ENCODE data around the gene AFF4. TPM values are rescaled to one million over a fixed set of nuclear protein-coding genes. Genes with fewer than 3 reads are reported as not detected.

The AFF4 gene
- total and polyA plus RNA-seq, 9 of the 15 experiments (the other 6 are each of a cell fraction or from before 2014, with no cell fraction given), result 1.7 to 25.8 (median 17.9) TPM

GRCh38 chr5:132884548-132884947 is 78.9 kb downstream of the AFF4 start (continued):
- TF ChIP-seq RAD21 (CRISPR knock-in tag; conservative IDR thresholded peaks at IDR 0.05 in 1 of 2, IDR thresholded peaks at IDR 0.05 in 1 of 2), result no peak
- no peak for TF ChIP-seq KLF6 (CRISPR knock-in tag; IDR thresholded peaks at IDR 0.05; ENCODE audit: borderline replicate concordance)

- Histone ChIP-seq H3K9ac (ENCODE audit: insufficient read depth in 1 of 2, low read depth in 2 of 2, low read length in 2 of 2) (no peak overlapping the region), H3K36me3 (ENCODE audit: control insufficient read depth, insufficient read depth, low read length) (peaks cover 72% of the 10 kb centered on the region), H3K4me1 (replicated peaks in 1 of 2; ENCODE audit: control insufficient read depth in 2 of 2, insufficient read depth in 2 of 2, low read length in 2 of 2) (no peaks in the 10 kb centered on the region), H3K9me1 (ENCODE audit: control insufficient read depth, insufficient read depth, low read length) (no peaks in the 10 kb centered on the region), H4K20me1 (replicated peaks; ENCODE audit: control insufficient read depth, insufficient read depth, low read length) (no peaks in the 10 kb centered on the region), H2AFZ (ENCODE audit: low read depth, low read length) (no peak overlapping the region), H3K27me3 (ENCODE audit: control insufficient read depth in 2 of 2, insufficient read depth in 2 of 2, low read length in 2 of 2) (no peaks in the 10 kb centered on the region), H3K9me3 (replicated peaks; ENCODE audit: control insufficient read depth, insufficient read depth, low read depth, low read length) (no peaks in the 10 kb centered on the region), H3K4me3 (no peak overlapping the region), H3K4me2 (ENCODE audit: insufficient read depth, low read length) (no peak overlapping the region), H3K79me2 (ENCODE audit: control insufficient read depth, insufficient read depth, low read length) (no peaks in the 10 kb centered on the region), H3K27ac (ENCODE audit: extremely low read depth, low read depth, low read length) (no peak overlapping the region)
- ATAC-seq (peak; percentile 99), FAIRE-seq (peak; percentile 93), DNase-seq (ENCODE audit: extremely low read depth in 1 of 4, low spot score in 3 of 4) (peak; percentile 45 to 79 (median 56))
- POLR2A ChIA-PET, result interaction anchor here (0.6 to 1.3 kb wide), 5 partner anchors 9 to 80 kb away, joined by 3 to 4 read pairs (median 3); partner anchors contain the start of gene AFF4
- no TSS peak for BruUV-seq (replicated peaks)
- WGBS (ENCODE audit: insufficient coverage, low coverage, missing lambda C conversion rate), result 3% methylated on average over 2 of the region's 2 CpGs
- CTCF ChIA-PET (ENCODE audit: low intra/inter-chr PET ratio), result interaction anchor here (0.5 to 2.3 kb wide), 9 partner anchors 16 to 818 kb away, joined by 3 to 13 read pairs (median 3); partner anchors contain the start of gene SHROOM1
- intact Hi-C loops (cut with micrococcal nuclease) (loop anchor here (1.0 to 10.0 kb wide), 4 partner anchors 53 to 357 kb away; partner anchors contain the start of genes IL4 and SHROOM1), in situ Hi-C loops (cut with MboI) (no loop called here)
- TF ChIP-seq, protein P1, sequence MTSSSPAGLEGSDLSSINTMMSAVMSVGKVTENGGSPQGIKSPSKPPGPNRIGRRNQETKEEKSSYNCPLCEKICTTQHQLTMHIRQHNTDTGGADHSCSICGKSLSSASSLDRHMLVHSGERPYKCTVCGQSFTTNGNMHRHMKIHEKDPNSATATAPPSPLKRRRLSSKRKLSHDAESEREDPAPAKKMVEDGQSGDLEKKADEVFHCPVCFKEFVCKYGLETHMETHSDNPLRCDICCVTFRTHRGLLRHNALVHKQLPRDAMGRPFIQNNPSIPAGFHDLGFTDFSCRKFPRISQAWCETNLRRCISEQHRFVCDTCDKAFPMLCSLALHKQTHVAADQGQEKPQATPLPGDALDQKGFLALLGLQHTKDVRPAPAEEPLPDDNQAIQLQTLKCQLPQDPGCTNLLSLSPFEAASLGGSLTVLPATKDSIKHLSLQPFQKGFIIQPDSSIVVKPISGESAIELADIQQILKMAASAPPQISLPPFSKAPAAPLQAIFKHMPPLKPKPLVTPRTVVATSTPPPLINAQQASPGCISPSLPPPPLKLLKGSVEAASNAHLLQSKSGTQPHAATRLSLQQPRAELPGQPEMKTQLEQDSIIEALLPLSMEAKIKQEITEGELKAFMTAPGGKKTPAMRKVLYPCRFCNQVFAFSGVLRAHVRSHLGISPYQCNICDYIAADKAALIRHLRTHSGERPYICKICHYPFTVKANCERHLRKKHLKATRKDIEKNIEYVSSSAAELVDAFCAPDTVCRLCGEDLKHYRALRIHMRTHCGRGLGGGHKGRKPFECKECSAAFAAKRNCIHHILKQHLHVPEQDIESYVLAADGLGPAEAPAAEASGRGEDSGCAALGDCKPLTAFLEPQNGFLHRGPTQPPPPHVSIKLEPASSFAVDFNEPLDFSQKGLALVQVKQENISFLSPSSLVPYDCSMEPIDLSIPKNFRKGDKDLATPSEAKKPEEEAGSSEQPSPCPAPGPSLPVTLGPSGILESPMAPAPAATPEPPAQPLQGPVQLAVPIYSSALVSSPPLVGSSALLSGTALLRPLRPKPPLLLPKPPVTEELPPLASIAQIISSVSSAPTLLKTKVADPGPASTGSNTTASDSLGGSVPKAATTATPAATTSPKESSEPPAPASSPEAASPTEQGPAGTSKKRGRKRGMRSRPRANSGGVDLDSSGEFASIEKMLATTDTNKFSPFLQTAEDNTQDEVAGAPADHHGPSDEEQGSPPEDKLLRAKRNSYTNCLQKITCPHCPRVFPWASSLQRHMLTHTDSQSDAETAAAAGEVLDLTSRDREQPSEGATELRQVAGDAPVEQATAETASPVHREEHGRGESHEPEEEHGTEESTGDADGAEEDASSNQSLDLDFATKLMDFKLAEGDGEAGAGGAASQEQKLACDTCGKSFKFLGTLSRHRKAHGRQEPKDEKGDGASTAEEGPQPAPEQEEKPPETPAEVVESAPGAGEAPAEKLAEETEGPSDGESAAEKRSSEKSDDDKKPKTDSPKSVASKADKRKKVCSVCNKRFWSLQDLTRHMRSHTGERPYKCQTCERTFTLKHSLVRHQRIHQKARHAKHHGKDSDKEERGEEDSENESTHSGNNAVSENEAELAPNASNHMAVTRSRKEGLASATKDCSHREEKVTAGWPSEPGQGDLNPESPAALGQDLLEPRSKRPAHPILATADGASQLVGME (CRISPR knock-in tag; IDR thresholded peaks at IDR 0.05), result no peak
- TF ChIP-seq EP400 (IDR thresholded peaks at IDR 0.05) (0 out of 2 replicates have a peak, but pooled peaks have one; percentile 22), PTTG1 (tag; IDR thresholded peaks at IDR 0.05; ENCODE audit: low read depth) (no peak), MAZ (CRISPR knock-in tag; conservative IDR thresholded peaks at IDR 0.05 in 1 of 2, IDR thresholded peaks at IDR 0.05 in 1 of 2) (peak in 1 of 2 experiments; percentile 54; a peak in 1 of 4 replicates), GTF2E2 (tag; IDR thresholded peaks at IDR 0.05) (no peak)
- TF ChIP-seq, protein P2, sequence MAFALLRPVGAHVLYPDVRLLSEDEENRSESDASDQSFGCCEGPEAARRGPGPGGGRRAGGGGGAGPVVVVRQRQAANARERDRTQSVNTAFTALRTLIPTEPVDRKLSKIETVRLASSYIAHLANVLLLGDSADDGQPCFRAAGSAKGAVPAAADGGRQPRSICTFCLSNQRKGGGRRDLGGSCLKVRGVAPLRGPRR (CRISPR knock-in tag; IDR thresholded peaks at IDR 0.05), result no peak
- TF ChIP-seq, protein P3, sequence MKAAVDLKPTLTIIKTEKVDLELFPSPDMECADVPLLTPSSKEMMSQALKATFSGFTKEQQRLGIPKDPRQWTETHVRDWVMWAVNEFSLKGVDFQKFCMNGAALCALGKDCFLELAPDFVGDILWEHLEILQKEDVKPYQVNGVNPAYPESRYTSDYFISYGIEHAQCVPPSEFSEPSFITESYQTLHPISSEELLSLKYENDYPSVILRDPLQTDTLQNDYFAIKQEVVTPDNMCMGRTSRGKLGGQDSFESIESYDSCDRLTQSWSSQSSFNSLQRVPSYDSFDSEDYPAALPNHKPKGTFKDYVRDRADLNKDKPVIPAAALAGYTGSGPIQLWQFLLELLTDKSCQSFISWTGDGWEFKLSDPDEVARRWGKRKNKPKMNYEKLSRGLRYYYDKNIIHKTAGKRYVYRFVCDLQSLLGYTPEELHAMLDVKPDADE (conservative IDR thresholded peaks at IDR 0.05; ENCODE audit: control insufficient read depth, low read depth, low read length), result no peak
These were observed 80.1 kb downstream of the AFF4 start for GRCh38 chr5:132883261-132883834.

All from K562 (cell line).